ENCODE measurements around the gene ZFYVE1. TPM values are rescaled to one million over a fixed set of nuclear protein-coding genes. Genes with fewer than 3 reads are reported as not detected.

Gene ZFYVE1
- total and polyA plus RNA-seq, 2 experiments from 2014 or later, result 3.2 to 12.5 TPM

GRCh38 chr14:73026243-73026844, 562 bp downstream of the ZFYVE1 start (continued):
- TF ChIP-seq ZNF462 (CRISPR knock-in tag; IDR thresholded peaks at IDR 0.05) (no peak), ZNF114 (CRISPR knock-in tag; IDR thresholded peaks at IDR 0.05) (no peak), CTCF (conservative IDR thresholded peaks at IDR 0.05; ENCODE audit: low read depth in 2 of 2) (no peak)

GRCh38 chr14:73025544-73025943, 1.4 kb downstream of the ZFYVE1 start:
- Histone ChIP-seq H3K27me3 (ENCODE audit: insufficient read depth) (no peaks in the 10 kb centered on the region), H3K79me2 (replicated peaks; ENCODE audit: insufficient read depth) (peaks cover 11% of the 10 kb centered on the region; the same call in 1 of the 2 replicates), H4K20me1 (replicated peaks; ENCODE audit: insufficient read depth) (no peaks in the 10 kb centered on the region; the same call in 1 of the 2 replicates), H3K36me3 (ENCODE audit: insufficient read depth) (no peaks in the 10 kb centered on the region), H3K4me2 (peak overlapping the region; percentile 81), H3K9me2 (ENCODE audit: insufficient read depth) (no peaks in the 10 kb centered on the region), H3K27ac (ENCODE audit: low read depth) (no peak overlapping the region), H3K4me1 (ENCODE audit: insufficient read depth) (peaks cover 6% of the 10 kb centered on the region), H3F3A (replicated peaks; ENCODE audit: low read depth) (no peaks in the 10 kb centered on the region), H3K4me3 (peak overlapping the region; percentile 54), H2AFZ (no peak overlapping the region)
- Mint-ChIP-seq H3K9me3 (no peaks in the 10 kb centered on the region), H3K4me3 (peak overlapping the region; percentile 89), H3K27me3 (ENCODE audit: insufficient read depth, low read depth, poor library complexity) (peaks cover 8% of the 10 kb centered on the region), H3K36me3 (ENCODE audit: low read depth) (peaks cover 12% of the 10 kb centered on the region; the same call in 2 of the 3 replicates), H3K27ac (no peak overlapping the region), H3K4me1 (peaks cover 23% of the 10 kb centered on the region)
- DNase-seq (ENCODE audit: low spot score) (peak; percentile 24), ATAC-seq (no peak)
- TF ChIP-seq CTCF (conservative IDR thresholded peaks at IDR 0.05; ENCODE audit: low read depth in 2 of 2), result peak in 1 of 2 experiments; percentile 15; a peak in 2 of 4 replicates
- TF ChIP-seq NANOG (IDR thresholded peaks at IDR 0.05; ENCODE audit: borderline replicate concordance), result no peak

Data from GM23338 (cell line).